ENCODE results near the gene MPRIP.

Gene MPRIP

GRCh38 chr17:17206913-17207335 is 164.7 kb downstream of the MPRIP start:
- no peak for TF ChIP-seq PRDM4 (tag by site-specific recombination; IDR thresholded peaks at IDR 0.05)
- TF ChIP-seq PATZ1 (tag by site-specific recombination; IDR thresholded peaks at IDR 0.05): no peak
- TF ChIP-seq ZNF362 (tag by site-specific recombination; IDR thresholded peaks at IDR 0.05): no peak
- peak; percentile 95; the same call in 1 of the 2 replicates for TF ChIP-seq ZNF10 (tag by site-specific recombination; IDR thresholded peaks at IDR 0.05)
- 0 out of 2 replicates have a peak, but pooled peaks have one; percentile 43 for TF ChIP-seq PBX3 (CRISPR knock-in tag; IDR thresholded peaks at IDR 0.05)
- no peak for TF ChIP-seq ZNF280C (tag by site-specific recombination; IDR thresholded peaks at IDR 0.05)
- TF ChIP-seq ZNF600 (tag by site-specific recombination; IDR thresholded peaks at IDR 0.05): peak; percentile 63; the same call in 1 of the 2 replicates
- peak; percentile 87 for TF ChIP-seq ZBTB17 (tag by site-specific recombination; IDR thresholded peaks at IDR 0.05)
- TF ChIP-seq SP2 (tag by site-specific recombination; IDR thresholded peaks at IDR 0.05): no peak
- Histone ChIP-seq H3K4me1 (ENCODE audit: control insufficient read depth, insufficient read depth, low read length) (peaks cover 5% of the 10 kb centered on the region), H3K4me3 (ENCODE audit: low read depth, low read length) (no peak overlapping the region), H3K9me3 (ENCODE audit: control insufficient read depth, insufficient read depth, low read depth, low read length) (no peaks in the 10 kb centered on the region), H3K36me3 (ENCODE audit: control insufficient read depth in 2 of 2, insufficient read depth in 1 of 2, low read length in 2 of 2) (peaks cover 0 to 36% of the 10 kb centered on the region in 2 experiments; a peak in 2 of 3 replicates), H3K27ac (ENCODE audit: extremely low read depth, low read depth, low read length) (no peak overlapping the region)
- POLR2A ChIA-PET: interaction anchor here (1.0 to 1.8 kb wide), 3 partner anchors 29 to 73 kb away, joined by 4 to 6 read pairs (median 4); partner anchors contain the start of gene FLCN
- CTCF ChIA-PET: interaction anchor here (0.6 to 1.1 kb wide), 3 partner anchors 25 to 671 kb away, joined by 3 read pairs; no protein-coding TSS in a partner anchor

- ChIA-PET CTCF (interaction anchor here (1.1 kb wide), 1 partner anchor 66 kb away, joined by 3 read pairs; no protein-coding TSS in a partner anchor), POLR2A (interaction anchor here (1.2 to 1.8 kb wide), 2 partner anchors 28 to 72 kb away, joined by 4 read pairs; no protein-coding TSS in a partner anchor)
- peaks cover 0 to 33% of the 10 kb centered on the region in 2 experiments for H3K36me3 ChIP-seq (ENCODE audit: control insufficient read depth in 2 of 2, insufficient read depth in 1 of 2, low read length in 2 of 2)
- no peaks in the 10 kb centered on the region for H3K9me3 ChIP-seq (ENCODE audit: control insufficient read depth, insufficient read depth, low read depth, low read length)
- TF ChIP-seq ZNF423 (tag by site-specific recombination; IDR thresholded peaks at IDR 0.05) (no peak), ZNF202 (tag by site-specific recombination; IDR thresholded peaks at IDR 0.05; ENCODE audit: borderline replicate concordance) (no peak)
- H3K4me1 ChIP-seq (ENCODE audit: control insufficient read depth, insufficient read depth, low read length): peaks cover 5% of the 10 kb centered on the region
- H3K27ac ChIP-seq (ENCODE audit: extremely low read depth, low read depth, low read length): no peak overlapping the region
- no peak overlapping the region for H3K4me3 ChIP-seq (ENCODE audit: low read depth, low read length)
Measured at GRCh38 chr17:17207998-17208397, 165.7 kb downstream of the MPRIP start.
